OCI-LY7 (cell line): Measurements from ENCODE around the gene DPP10.

Experiments
- CTCF ChIP-seq: fragments of 200-600 bp; sonication (generic); conservative IDR thresholded peaks from 2 replicates; pipeline ENCODE4 v1.5.1; 2014; ENCODE audit warnings: mild to moderate bottlenecking, antibody characterized with exemption, low read length, moderate library complexity, mixed read lengths
- EZH2phosphoT487 ChIP-seq: fragments of 200-600 bp; sonication (generic); IDR thresholded peaks from 2 replicates; pipeline ENCODE4 v1.6.1; 2018; ENCODE audit warnings: low read depth, borderline replicate concordance, mild to moderate bottlenecking, mixed run types, antibody characterized with exemption, low read length, moderate library complexity, mixed read lengths

DNA sequence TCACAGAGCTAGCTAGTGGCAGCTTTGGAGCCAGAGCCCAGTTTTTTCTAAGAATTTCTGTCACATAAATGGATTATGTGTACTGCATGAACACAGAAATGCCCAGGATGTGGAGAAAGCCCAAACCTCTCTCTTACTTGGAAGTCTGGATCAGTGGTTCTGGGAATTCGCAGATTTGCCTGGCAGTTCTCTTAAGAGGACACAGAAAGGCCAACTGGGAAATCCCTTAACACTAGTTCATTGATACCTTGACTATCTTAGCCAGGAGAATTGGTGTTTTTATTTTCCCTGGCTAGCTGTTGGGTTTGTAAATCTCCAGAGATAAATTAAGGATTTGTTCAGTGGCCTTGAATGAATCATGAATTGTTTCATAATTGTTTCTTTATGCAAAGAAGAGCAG lies 95.3 kb downstream of the DPP10 start:
- TF ChIP-seq CTCF (no peak), EZH2phosphoT487 (no peak)
